DOHH2 (cell line): ENCODE measurements around the gene CACNA2D3.

Source experiments
- H3F3A ChIP-seq: fragments of 200-600 bp; sonication (generic), shearing (Covaris generic); 2 replicates; pipeline ENCODE4 v1.6.0; 2016; ENCODE audit warnings: antibody characterized with exemption, mild to moderate bottlenecking; ENCODE audit not compliant: control insufficient read depth, insufficient read depth
- H3K27ac ChIP-seq: fragments of 200-600 bp; sonication (generic); 2 replicates; pipeline ENCODE4 v1.5.1; 2014; ENCODE audit warnings: low read depth, mild to moderate bottlenecking, low read length, moderate library complexity
- H3K27me3 ChIP-seq: fragments of 200-600 bp; sonication (generic); 2 replicates; pipeline ENCODE4 v1.6.1; 2014; ENCODE audit warnings: mild to moderate bottlenecking, low read length, mixed read lengths; ENCODE audit not compliant: control insufficient read depth
- H3K36me3 ChIP-seq: fragments of 200-600 bp; sonication (generic); 2 replicates; pipeline ENCODE4 v1.6.1; 2014; ENCODE audit warnings: mild to moderate bottlenecking, low read length, moderate library complexity, mixed read lengths; ENCODE audit not compliant: control insufficient read depth
- H3K4me1 ChIP-seq: fragments of 200-600 bp; sonication (generic); 2 replicates; pipeline ENCODE4 v1.6.1; 2014; ENCODE audit warnings: mild to moderate bottlenecking, low read length, mixed read lengths; ENCODE audit not compliant: control insufficient read depth
- H3K4me2 ChIP-seq: fragments of 200-600 bp; sonication (generic); 2 replicates; pipeline ENCODE4 v1.6.0; 2014; ENCODE audit warnings: mild to moderate bottlenecking, low read length, moderate library complexity
- H3K4me3 ChIP-seq: fragments of 200-600 bp; sonication (generic); 2 replicates; pipeline ENCODE4 v1.5.1; 2014; ENCODE audit warnings: mild to moderate bottlenecking, low read length, mixed read lengths
- H3K79me2 ChIP-seq: fragments of 200-600 bp; sonication (generic); 2 replicates; pipeline ENCODE4 v1.6.1; 2014; ENCODE audit warnings: mild to moderate bottlenecking, low read length, mixed read lengths; ENCODE audit not compliant: control insufficient read depth
- H3K9me2 ChIP-seq: fragments of 200-600 bp; sonication (generic); replicated peaks from 2 replicates; pipeline ENCODE4 v1.6.1; 2014; ENCODE audit warnings: mild to moderate bottlenecking, low read length, mixed read lengths; ENCODE audit not compliant: control insufficient read depth
- H3K9me3 ChIP-seq: fragments of 200-600 bp; sonication (generic); 2 replicates; pipeline ENCODE4 v1.6.1; 2014; ENCODE audit warnings: antibody characterized with exemption, low read length, mixed read lengths; ENCODE audit not compliant: control insufficient read depth, insufficient read depth
- H4K20me1 ChIP-seq: fragments of 200-600 bp; sonication (generic); 2 replicates; pipeline ENCODE4 v1.6.0; 2014; ENCODE audit warnings: low read depth, mild to moderate bottlenecking, antibody characterized with exemption, low read length, moderate library complexity; ENCODE audit not compliant: control insufficient read depth, insufficient read depth
- EZH2phosphoT487 ChIP-seq: fragments of 200-600 bp; sonication (generic); IDR thresholded peaks from 2 replicates; pipeline ENCODE4 v1.6.1; 2017; ENCODE audit warnings: borderline replicate concordance, mild to moderate bottlenecking, antibody characterized with exemption, low read length, moderate library complexity, mixed read lengths
- TF ChIP-seq, protein P1 (sequence below): fragments of 200-600 bp; sonication (generic); IDR thresholded peaks from one replicate; pipeline ENCODE4 v1.5.1; 2014; ENCODE audit warnings: antibody characterized with exemption, mild to moderate bottlenecking, low read depth, low read length; ENCODE audit not compliant: poor library complexity, severe bottlenecking

CACNA2D3 gene

GRCh38 chr3:54261141-54261540 lies 138.8 kb downstream of the CACNA2D3 start:
- H3K9me2 ChIP-seq, result no peaks in the 10 kb centered on the region
- H3K4me1 ChIP-seq, result no peaks in the 10 kb centered on the region
- no peaks in the 10 kb centered on the region for H3K79me2 ChIP-seq
- no peaks in the 10 kb centered on the region for H3K9me3 ChIP-seq
- H3K4me3 ChIP-seq, result no peak overlapping the region
- no peaks in the 10 kb centered on the region for H4K20me1 ChIP-seq
- H3K27me3 ChIP-seq, result no peaks in the 10 kb centered on the region
- no peak overlapping the region for H3K27ac ChIP-seq
- TF ChIP-seq, protein P1, sequence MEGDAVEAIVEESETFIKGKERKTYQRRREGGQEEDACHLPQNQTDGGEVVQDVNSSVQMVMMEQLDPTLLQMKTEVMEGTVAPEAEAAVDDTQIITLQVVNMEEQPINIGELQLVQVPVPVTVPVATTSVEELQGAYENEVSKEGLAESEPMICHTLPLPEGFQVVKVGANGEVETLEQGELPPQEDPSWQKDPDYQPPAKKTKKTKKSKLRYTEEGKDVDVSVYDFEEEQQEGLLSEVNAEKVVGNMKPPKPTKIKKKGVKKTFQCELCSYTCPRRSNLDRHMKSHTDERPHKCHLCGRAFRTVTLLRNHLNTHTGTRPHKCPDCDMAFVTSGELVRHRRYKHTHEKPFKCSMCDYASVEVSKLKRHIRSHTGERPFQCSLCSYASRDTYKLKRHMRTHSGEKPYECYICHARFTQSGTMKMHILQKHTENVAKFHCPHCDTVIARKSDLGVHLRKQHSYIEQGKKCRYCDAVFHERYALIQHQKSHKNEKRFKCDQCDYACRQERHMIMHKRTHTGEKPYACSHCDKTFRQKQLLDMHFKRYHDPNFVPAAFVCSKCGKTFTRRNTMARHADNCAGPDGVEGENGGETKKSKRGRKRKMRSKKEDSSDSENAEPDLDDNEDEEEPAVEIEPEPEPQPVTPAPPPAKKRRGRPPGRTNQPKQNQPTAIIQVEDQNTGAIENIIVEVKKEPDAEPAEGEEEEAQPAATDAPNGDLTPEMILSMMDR, result no peak
- no peak for TF ChIP-seq EZH2phosphoT487
- H3K4me2 ChIP-seq, result no peak overlapping the region
- no peaks in the 10 kb centered on the region for H3K36me3 ChIP-seq
- no peaks in the 10 kb centered on the region for H3F3A ChIP-seq

- Histone ChIP-seq H3K27me3 (no peaks in the 10 kb centered on the region), H3K4me1 (no peaks in the 10 kb centered on the region), H3K79me2 (no peaks in the 10 kb centered on the region), H3F3A (no peaks in the 10 kb centered on the region), H3K27ac (no peak overlapping the region), H3K4me3 (no peak overlapping the region), H3K9me3 (no peaks in the 10 kb centered on the region), H4K20me1 (no peaks in the 10 kb centered on the region), H3K36me3 (no peaks in the 10 kb centered on the region), H3K4me2 (no peak overlapping the region), H3K9me2 (no peaks in the 10 kb centered on the region)
- TF ChIP-seq EZH2phosphoT487, result no peak
- TF ChIP-seq, protein P1, result no peak
These were observed 140.2 kb downstream of the CACNA2D3 start for GRCh38 chr3:54262541-54262940.

GRCh38 chr3:54262946-54263345 lies 140.6 kb downstream of the CACNA2D3 start:
- Histone ChIP-seq H4K20me1 (no peaks in the 10 kb centered on the region), H3K4me1 (no peaks in the 10 kb centered on the region), H3K27me3 (no peaks in the 10 kb centered on the region), H3K9me3 (no peaks in the 10 kb centered on the region), H3K36me3 (no peaks in the 10 kb centered on the region), H3K27ac (no peak overlapping the region), H3K9me2 (no peaks in the 10 kb centered on the region), H3K79me2 (no peaks in the 10 kb centered on the region), H3K4me2 (no peak overlapping the region), H3F3A (no peaks in the 10 kb centered on the region), H3K4me3 (no peak overlapping the region)
- TF ChIP-seq EZH2phosphoT487, result no peak
- TF ChIP-seq, protein P1, result no peak

GRCh38 chr3:54264050-54264449 lies 141.7 kb downstream of the CACNA2D3 start:
- Histone ChIP-seq H4K20me1 (no peaks in the 10 kb centered on the region), H3F3A (no peaks in the 10 kb centered on the region), H3K9me2 (no peaks in the 10 kb centered on the region), H3K36me3 (no peaks in the 10 kb centered on the region), H3K79me2 (no peaks in the 10 kb centered on the region), H3K4me2 (no peak overlapping the region), H3K9me3 (no peaks in the 10 kb centered on the region), H3K4me3 (no peak overlapping the region), H3K27ac (no peak overlapping the region), H3K27me3 (no peaks in the 10 kb centered on the region), H3K4me1 (no peaks in the 10 kb centered on the region)
- TF ChIP-seq, protein P1, result no peak
- no peak for TF ChIP-seq EZH2phosphoT487
